H54 (cell line): ENCODE measurements around the gene MEF2A.

Source experiments
- DNase-seq: peaks from one replicate; pipeline ENCODE4 v3.0.0; 2011; ENCODE audit warnings: low spot score, mixed read lengths; ENCODE audit not compliant: insufficient read length
- FAIRE-seq: peaks from 3 replicates; lab custom pipeline; 2011; peaks lifted over from hg19 to GRCh38; lab: Jason Lieb, UNC
- POLR2A ChIP-seq: IDR thresholded peaks from 2 replicates; pipeline ENCODE4 v1.6.1; 2011; ENCODE audit warnings: low read depth, mild to moderate bottlenecking, low read length

MEF2A gene

GRCh38 chr15:99702895-99703602 is 137.3 kb downstream of the MEF2A start:
- no peak for TF ChIP-seq POLR2A
- DNase-seq (no peak), FAIRE-seq (no peak)

- no peak for FAIRE-seq
- no peak for DNase-seq
- no peak for TF ChIP-seq POLR2A
These were observed 138.0 kb downstream of the MEF2A start for GRCh38 chr15:99703603-99704443.

GRCh38 chr15:99704444-99704838 is 138.7 kb downstream of the MEF2A start:
- FAIRE-seq (peak; percentile 33), DNase-seq (no peak)
- no peak for TF ChIP-seq POLR2A

GRCh38 chr15:99706557-99707303 is 140.9 kb downstream of the MEF2A start:
- FAIRE-seq (no peak), DNase-seq (no peak)
- no peak for TF ChIP-seq POLR2A

- DNase-seq (no peak), FAIRE-seq (no peak)
- TF ChIP-seq POLR2A: no peak
These were observed 141.9 kb downstream of the MEF2A start for GRCh38 chr15:99707473-99708270.

GRCh38 chr15:99708563-99708962 is 142.8 kb downstream of the MEF2A start:
- peak; percentile 84 for FAIRE-seq
- no peak for TF ChIP-seq POLR2A
- peak; percentile 55 for DNase-seq

- TF ChIP-seq POLR2A: no peak
- DNase-seq: no peak
- FAIRE-seq: no peak
These were observed 143.6 kb downstream of the MEF2A start for GRCh38 chr15:99709243-99709986.

- FAIRE-seq (no peak), DNase-seq (no peak)
- TF ChIP-seq POLR2A: no peak
These were observed 145.8 kb downstream of the MEF2A start for GRCh38 chr15:99711625-99712024.

GRCh38 chr15:99712415-99712814 is 146.6 kb downstream of the MEF2A start:
- TF ChIP-seq POLR2A: no peak
- FAIRE-seq: no peak

GRCh38 chr15:99716540-99717095 is 150.8 kb downstream of the MEF2A start:
- DNase-seq (no peak), FAIRE-seq (no peak)
- no peak for TF ChIP-seq POLR2A

More at GRCh38 chr15:99712415-99712814, 146.6 kb downstream of the MEF2A start:
- no peak for DNase-seq

- DNase-seq (no peak), FAIRE-seq (no peak)
- TF ChIP-seq POLR2A: no peak
These were observed 151.6 kb downstream of the MEF2A start for GRCh38 chr15:99717161-99718009.
